ENCODE results near the gene UNC13A.

GRCh38 chr19:17716309-17716929, 28.3 kb upstream of the UNC13A start:
- TF ChIP-seq CTCF (IDR thresholded peaks at IDR 0.05): peak in 1 of 7 experiments; percentile 20
- no peak for TF ChIP-seq POLR2A (IDR thresholded peaks at IDR 0.05)
- no peak for TF ChIP-seq POLR2AphosphoS5 (IDR thresholded peaks at IDR 0.05)
- TF ChIP-seq EP300 (IDR thresholded peaks at IDR 0.05): no peak

Data from stomach (tissue), 4 donors.